Subcutaneous adipose tissue (tissue), 4 donors: ENCODE measurements around the gene GSTM3. TPM values are rescaled to one million over a fixed set of nuclear protein-coding genes. Genes with fewer than 3 reads are reported as not detected.

Source experiments
- total RNA-seq, 4 donors: library from RNA; depleted of rRNA; stranded (reverse); fragments of >200 nt; gene quantifications; one replicate each; pipeline ENCODE4 v1.1.0, GENCODE V29; 2016
- TF ChIP-seq, protein P1 (sequence below): fragments of 450-650 bp; IDR thresholded peaks from one replicate; pipeline ENCODE4 v1.5.1; 2016; ENCODE audit warnings: low read depth, mild to moderate bottlenecking, control low read depth, antibody characterized with exemption, moderate library complexity

GSTM3 gene
- total RNA-seq, 4 donors from 2014 or later, result 38.2 to 62.8 (median 45.7) TPM

DNA sequence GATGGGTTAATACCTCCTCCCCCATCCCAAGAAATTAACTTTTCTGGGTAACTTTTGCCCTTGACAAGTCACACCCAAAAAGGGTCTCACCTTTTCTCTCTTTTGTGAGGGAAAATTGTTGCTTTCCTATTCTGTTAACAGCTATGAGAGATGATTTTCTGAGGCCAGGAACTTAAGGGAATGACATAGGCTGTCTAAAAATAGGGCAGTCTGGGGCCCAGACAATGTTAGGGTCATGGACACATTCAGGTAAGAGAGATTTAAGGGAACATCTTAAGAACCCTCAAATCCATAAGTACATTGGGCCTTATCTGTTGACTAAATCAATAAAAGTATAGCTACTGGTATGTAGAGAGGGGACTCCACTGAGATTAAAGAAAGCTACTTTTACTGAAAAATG lies 8.4 kb upstream of the GSTM3 start:
- TF ChIP-seq, protein P1, sequence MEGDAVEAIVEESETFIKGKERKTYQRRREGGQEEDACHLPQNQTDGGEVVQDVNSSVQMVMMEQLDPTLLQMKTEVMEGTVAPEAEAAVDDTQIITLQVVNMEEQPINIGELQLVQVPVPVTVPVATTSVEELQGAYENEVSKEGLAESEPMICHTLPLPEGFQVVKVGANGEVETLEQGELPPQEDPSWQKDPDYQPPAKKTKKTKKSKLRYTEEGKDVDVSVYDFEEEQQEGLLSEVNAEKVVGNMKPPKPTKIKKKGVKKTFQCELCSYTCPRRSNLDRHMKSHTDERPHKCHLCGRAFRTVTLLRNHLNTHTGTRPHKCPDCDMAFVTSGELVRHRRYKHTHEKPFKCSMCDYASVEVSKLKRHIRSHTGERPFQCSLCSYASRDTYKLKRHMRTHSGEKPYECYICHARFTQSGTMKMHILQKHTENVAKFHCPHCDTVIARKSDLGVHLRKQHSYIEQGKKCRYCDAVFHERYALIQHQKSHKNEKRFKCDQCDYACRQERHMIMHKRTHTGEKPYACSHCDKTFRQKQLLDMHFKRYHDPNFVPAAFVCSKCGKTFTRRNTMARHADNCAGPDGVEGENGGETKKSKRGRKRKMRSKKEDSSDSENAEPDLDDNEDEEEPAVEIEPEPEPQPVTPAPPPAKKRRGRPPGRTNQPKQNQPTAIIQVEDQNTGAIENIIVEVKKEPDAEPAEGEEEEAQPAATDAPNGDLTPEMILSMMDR, result no peak

DNA sequence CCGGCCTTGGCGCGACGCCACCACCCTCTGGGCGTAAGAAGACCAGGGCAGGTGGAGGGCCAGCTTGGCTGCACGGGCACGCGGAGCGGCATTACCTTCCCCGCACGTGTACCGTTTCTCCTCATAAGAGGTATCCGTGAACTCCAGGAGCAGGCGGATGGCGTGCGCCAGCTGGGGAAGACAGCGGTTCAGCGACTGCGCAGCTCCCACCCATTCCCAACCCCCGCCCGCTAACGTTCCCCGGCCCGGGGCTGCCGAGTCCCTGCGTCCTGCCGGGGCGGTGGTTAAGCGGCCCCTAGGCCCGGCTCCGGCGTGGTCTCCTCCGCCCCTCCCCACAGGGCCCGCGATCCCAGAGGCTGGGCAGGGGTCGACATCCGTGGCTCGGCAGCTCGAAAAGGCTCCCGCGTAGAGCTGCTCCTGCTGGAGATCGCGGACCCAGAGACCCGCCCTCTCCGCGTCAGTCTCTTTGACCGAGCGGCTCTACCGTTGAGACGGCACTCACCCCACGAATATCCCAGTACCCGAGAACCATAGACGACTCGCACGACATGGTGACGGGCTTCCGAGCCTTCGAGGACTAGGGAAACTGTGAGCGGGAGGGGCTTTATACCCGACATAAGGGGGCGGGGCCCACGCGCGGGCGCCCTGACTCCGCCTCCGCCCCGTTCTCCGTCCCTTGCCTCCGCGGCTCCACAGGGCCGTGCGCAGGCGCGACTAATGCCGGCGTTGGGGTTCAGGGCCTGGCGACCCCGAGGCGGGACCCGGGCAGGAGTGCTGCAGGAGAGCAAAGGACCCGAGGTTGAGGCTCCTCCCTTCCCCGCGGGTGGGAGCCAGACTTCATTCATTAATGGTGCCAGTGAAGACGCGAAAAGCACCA lies 862 bp downstream of the GSTM3 start:
- TF ChIP-seq, protein P1, result no peak

DNA sequence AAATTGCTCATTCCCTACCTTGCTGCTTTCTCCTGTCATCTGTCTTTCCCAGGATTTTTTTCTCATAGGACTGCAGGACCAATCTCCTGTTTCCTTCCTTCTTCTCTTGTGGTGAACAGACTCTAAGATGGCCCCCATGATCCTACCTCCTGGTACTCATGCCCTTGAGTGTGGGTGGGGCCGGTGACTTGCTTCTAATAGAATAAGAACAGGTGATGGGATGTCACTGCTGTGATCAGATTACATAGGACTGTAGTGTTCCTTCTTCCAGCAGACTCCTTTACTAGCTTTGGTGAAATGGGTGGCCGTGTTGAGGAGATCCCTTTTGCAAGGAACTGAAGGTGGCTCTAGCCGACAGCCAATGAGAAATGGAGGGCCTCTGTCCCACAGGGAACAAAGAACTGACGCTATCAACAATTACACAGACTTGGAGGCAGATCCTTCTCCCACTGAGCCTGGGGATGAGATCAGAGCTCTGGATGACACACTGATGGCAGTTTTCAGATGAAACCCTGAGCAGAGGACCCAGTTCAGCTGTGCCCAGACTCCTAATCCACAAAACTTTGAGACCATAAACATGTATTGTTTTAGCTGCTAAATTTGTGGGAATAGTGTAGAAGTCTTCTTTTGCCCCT lies 7.5 kb downstream of the GSTM3 start:
- TF ChIP-seq, protein P1, result no peak

DNA sequence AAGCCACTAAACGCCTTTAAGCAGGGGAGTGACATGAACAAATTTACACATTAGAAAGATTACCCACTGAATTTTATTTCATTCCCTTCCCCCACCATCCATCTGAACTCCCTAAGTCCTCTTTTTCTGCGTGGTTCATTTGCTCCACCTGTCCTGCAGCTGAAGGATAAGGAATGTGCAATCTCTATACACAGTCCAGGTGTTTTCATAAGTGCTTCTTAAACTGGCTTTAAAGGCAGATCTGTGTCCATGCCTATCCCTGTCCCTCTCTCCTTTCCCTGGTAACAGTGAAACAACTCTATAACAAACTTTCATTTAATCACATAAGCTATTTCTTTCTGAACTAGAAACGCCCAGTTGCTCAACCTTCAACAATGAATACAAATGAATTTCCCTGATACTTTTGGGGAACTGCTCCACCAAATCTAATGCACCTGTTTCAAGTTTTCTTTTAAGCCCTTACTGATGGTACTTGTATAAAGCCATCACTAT lies 8.4 kb downstream of the GSTM3 start:
- TF ChIP-seq, protein P1, result no peak

DNA sequence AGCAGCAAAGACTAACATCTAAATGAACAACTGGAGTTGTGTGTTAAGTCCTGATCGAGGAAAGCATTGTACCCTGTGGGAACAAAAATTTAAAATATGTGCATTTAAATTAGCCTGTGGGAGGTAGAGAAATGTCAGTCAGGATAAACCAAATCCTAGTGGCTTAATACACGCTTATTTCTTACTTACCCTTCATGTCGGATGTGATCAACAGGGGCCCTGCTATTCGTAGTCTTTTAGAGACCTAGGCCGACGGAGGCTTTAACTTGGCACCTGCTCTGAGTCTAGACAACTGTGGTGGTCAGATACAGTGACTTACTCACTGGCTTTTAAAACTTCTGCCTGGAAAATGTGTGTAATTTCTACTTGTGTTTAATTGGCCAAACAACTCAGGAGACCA lies 10.2 kb downstream of the GSTM3 start:
- TF ChIP-seq, protein P1, result no peak

DNA sequence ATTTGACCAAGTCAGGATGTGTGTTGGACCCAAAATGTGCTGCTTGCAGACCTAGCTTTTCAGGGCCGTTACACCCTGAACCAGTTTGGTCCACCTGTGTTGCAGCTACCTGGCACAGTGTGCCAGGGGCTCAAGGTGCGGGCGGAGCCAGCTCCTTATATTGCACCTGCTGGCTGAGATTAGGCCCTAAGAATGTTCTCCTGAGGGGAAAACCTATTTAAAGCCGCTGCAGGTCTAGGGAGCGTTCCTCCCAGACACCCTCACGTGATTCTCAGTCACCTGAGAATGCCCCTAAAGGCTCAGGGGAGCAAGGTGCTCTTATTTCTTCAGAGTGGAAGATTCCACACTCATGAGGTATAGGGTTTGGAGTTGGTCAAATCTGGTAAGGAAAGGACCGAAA lies 12.0 kb downstream of the GSTM3 start:
- TF ChIP-seq, protein P1, result no peak

DNA sequence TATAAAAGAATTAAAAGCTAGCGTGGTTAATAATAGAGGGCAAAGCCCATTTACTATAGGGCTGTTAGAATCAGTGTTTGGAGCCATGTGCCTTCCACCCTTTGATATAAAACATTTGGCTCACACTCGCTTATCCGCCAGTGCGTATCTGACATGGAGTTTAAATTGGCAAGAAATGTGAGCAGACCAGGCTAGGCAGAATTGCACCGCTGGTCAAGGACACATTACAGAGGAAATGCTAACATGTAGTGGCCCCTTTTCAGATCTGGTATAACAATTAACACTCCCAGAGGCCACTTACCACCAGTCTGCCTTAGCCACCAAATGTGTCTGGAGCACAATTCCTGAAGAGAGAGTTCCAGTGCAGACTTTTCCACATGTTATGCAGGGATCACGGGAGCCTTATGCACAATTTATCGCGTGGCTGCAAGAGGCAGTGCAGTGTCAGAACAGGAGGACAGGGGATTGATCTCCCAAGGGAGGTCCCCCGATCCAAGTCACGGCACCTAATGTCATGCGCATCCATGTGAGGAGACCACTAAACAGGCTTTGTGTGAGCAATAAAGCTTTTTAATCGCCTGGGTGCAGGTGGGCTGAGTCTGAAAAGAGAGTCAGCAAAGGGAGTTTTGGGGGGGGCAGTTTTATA lies 14.0 kb downstream of the GSTM3 start:
- TF ChIP-seq, protein P1, result no peak
